ENCODE data around the gene BACH2. TPM values are rescaled to one million over a fixed set of nuclear protein-coding genes. Genes with fewer than 3 reads are reported as not detected.

The BACH2 gene
- total and polyA plus RNA-seq, 2 of the 8 experiments (the other 6 are each of a cell fraction or from before 2014, with no cell fraction given) = 1.9 to 5.9 TPM

DNA sequence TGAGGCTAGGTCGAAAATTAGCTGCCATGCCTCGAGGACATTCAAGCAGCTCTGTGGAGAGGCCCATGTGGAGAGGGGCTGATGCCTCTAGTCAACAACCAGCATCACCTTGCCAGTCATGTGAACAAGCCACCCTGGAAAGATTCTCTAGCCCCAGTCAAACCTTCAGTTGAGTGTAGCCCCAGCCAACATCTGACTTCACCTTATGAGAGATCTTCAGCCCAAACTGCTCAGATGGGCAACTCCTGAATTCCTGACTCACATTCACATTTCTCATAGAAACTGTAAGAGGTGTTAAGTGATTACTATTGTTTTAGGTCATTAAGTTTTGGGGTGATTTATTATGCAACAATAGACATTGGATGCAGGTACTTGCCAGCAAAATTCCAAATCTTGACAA is 357.5 kb downstream of the BACH2 start (continued):
- TF ChIP-seq CHD7 (IDR thresholded peaks at IDR 0.05; ENCODE audit: insufficient replicate concordance, low read length) = no peak
- no peak for TF ChIP-seq NANOG (IDR thresholded peaks at IDR 0.05; ENCODE audit: insufficient read depth, low read depth, low read length, poor library complexity, severe bottlenecking)
- no peak for TF ChIP-seq RBBP5 (IDR thresholded peaks at IDR 0.05; ENCODE audit: borderline replicate concordance, low read depth, low read length)
- no peak for TF ChIP-seq SP2 (IDR thresholded peaks at IDR 0.05; ENCODE audit: low read length)
- TF ChIP-seq SAP30 (IDR thresholded peaks at IDR 0.05; ENCODE audit: insufficient read depth, insufficient replicate concordance, low read length) = no peak
- no peak for TF ChIP-seq SIX5 (IDR thresholded peaks at IDR 0.05; ENCODE audit: low read depth, low read length)
- TF ChIP-seq RXRA (IDR thresholded peaks at IDR 0.05; ENCODE audit: insufficient read depth, low read depth, low read length) = no peak
- TF ChIP-seq KDM1A (IDR thresholded peaks at IDR 0.05; ENCODE audit: borderline replicate concordance, low read length) = no peak
- no peak for TF ChIP-seq CEBPB (IDR thresholded peaks at IDR 0.05; ENCODE audit: low read depth, low read length)
- no peak for TF ChIP-seq TAF1 (IDR thresholded peaks at IDR 0.05; ENCODE audit: low read depth, low read length)
- TF ChIP-seq NRF1 (IDR thresholded peaks at IDR 0.05; ENCODE audit: low read depth, low read length) = no peak
- TF ChIP-seq SIRT6 (IDR thresholded peaks at IDR 0.05; ENCODE audit: low read length) = no peak
- no peak for TF ChIP-seq JUND (IDR thresholded peaks at IDR 0.05; ENCODE audit: low read length)
